SK-N-SH (cell line): ENCODE results near the gene ADCY9. TPM values are rescaled to one million over a fixed set of nuclear protein-coding genes. Genes with fewer than 3 reads are reported as not detected.

Experiments
- CTCF ChIA-PET: fragments of 300-600, 350-600 bp; formaldehyde crosslinking; extraction: SDS; loops from one replicate; lab custom pipeline; 2021; lab: Yijun Ruan, JAX
- POLR2A ChIA-PET: fragments of 350-600 bp; sonication (Branson Sonifier 250); formaldehyde crosslinking; extraction: SDS; loops from one replicate; lab custom pipeline; 2020; ENCODE audit warnings: antibody characterized with exemption, inconsistent platforms; lab: Yijun Ruan, JAX
- DNase-seq: peaks from one replicate; pipeline ENCODE4 v3.0.0; 2012
- H2AFZ ChIP-seq: fragments of 200-600 bp; sonication (generic); 2 replicates; pipeline ENCODE4 v1.8.1; 2016; ENCODE audit warnings: antibody characterized with exemption, mild to moderate bottlenecking, low read depth
- H3F3A ChIP-seq: fragments of 200-600 bp; sonication (generic); replicated peaks from 2 replicates; pipeline ENCODE3; 2016; ENCODE audit warnings: antibody characterized with exemption, mild to moderate bottlenecking; ENCODE audit not compliant: insufficient read depth
- H3K27ac ChIP-seq, 2 experiments: fragments of 200-500 bp in 1 of 2; fragments of 200-600 bp in 1 of 2; sonication (Bioruptor generic) in 1 of 2; sonication (generic), shearing (Covaris generic) in 1 of 2; 2 replicates each; pipeline versions ENCODE4 v1.5.1 to v1.6.1; 2014 to 2016; ENCODE audit warnings: low read depth in 2 of 2, inconsistent platforms in 1 of 2, low read length in 1 of 2, mild to moderate bottlenecking in 1 of 2, mixed read lengths in 1 of 2
- H3K27me3 ChIP-seq: fragments of 200-600 bp; sonication (generic), shearing (Covaris generic); 2 replicates; pipeline ENCODE4 v1.6.1; 2016; ENCODE audit warnings: mixed run types; ENCODE audit not compliant: insufficient read depth
- H3K36me3 ChIP-seq, 2 experiments: fragments of 200-500 bp in 1 of 2; fragments of 200-600 bp in 1 of 2; sonication (Bioruptor generic) in 1 of 2; sonication (generic) in 1 of 2; replicated peaks in 1 of 2; 2 replicates each; pipeline versions ENCODE3 to v1.5.1; 2014 to 2016; ENCODE audit warnings: low read length in 1 of 2, mild to moderate bottlenecking in 1 of 2; ENCODE audit not compliant: insufficient read depth in 2 of 2, control insufficient read depth in 1 of 2
- H3K4me1 ChIP-seq, 2 experiments: fragments of 200-500 bp in 1 of 2; fragments of 200-600 bp in 1 of 2; sonication (Bioruptor generic) in 1 of 2; sonication (generic), shearing (Covaris generic) in 1 of 2; 2 replicates each; pipeline versions ENCODE4 v1.5.1 to v1.6.1; 2014 to 2016; ENCODE audit warnings: low read depth in 1 of 2, low read length in 1 of 2, mixed run types in 1 of 2; ENCODE audit not compliant: insufficient read depth in 2 of 2, control insufficient read depth in 1 of 2
- H3K4me2 ChIP-seq: fragments of 200-600 bp; sonication (generic), shearing (Covaris generic); 2 replicates; pipeline ENCODE4 v1.6.1; 2017; ENCODE audit warnings: mixed run types
- H3K4me3 ChIP-seq, 2 experiments: fragments of 200-500 bp in 1 of 2; fragments of 200-600 bp in 1 of 2; sonication (Bioruptor generic) in 1 of 2; sonication (generic), shearing (Covaris generic) in 1 of 2; 2 replicates each; pipeline versions ENCODE4 v1.5.1 to v1.8.1; 2014 to 2016; ENCODE audit warnings: low read depth in 2 of 2, inconsistent platforms in 1 of 2, low read length in 1 of 2, mild to moderate bottlenecking in 1 of 2, mixed read lengths in 1 of 2, moderate library complexity in 1 of 2
- H3K79me2 ChIP-seq: fragments of 200-600 bp; sonication (generic); 2 replicates; pipeline ENCODE4 v1.8.1; 2017; ENCODE audit warnings: mild to moderate bottlenecking; ENCODE audit not compliant: insufficient read depth
- H3K9ac ChIP-seq: fragments of 200-600 bp; sonication (generic); 2 replicates; pipeline ENCODE4 v1.6.1; 2017; ENCODE audit warnings: mixed run types
- H3K9me2 ChIP-seq: fragments of 200-600 bp; sonication (generic); 2 replicates; pipeline ENCODE4 v1.6.1; 2017; ENCODE audit warnings: mixed run types
- H3K9me3 ChIP-seq: fragments of 200-600 bp; sonication (generic); 2 replicates; pipeline ENCODE4 v1.6.1; 2017; ENCODE audit warnings: mixed run types, mild to moderate bottlenecking, moderate library complexity
- H4K20me1 ChIP-seq: fragments of 200-600 bp; sonication (generic); 2 replicates; pipeline ENCODE4 v1.6.1; 2017; ENCODE audit warnings: mild to moderate bottlenecking, mixed run types; ENCODE audit not compliant: insufficient read depth
- CHD2 ChIP-seq: fragments of 150-350 bp; IDR thresholded peaks from 2 replicates; pipeline ENCODE4 v1.6.1; 2018; ENCODE audit warnings: low read length; ENCODE audit not compliant: partially characterized antibody
- FOSL2 ChIP-seq: IDR thresholded peaks from 2 replicates; pipeline ENCODE4 v1.4.0; 2012; ENCODE audit warnings: low read depth, mild to moderate bottlenecking, moderate library complexity, borderline replicate concordance
- FOXJ3 ChIP-seq: sonication (generic); formaldehyde crosslinking; IDR thresholded peaks from 2 replicates; pipeline ENCODE4 v1.5.1; 2020; ENCODE audit warnings: mild to moderate bottlenecking, missing genetic modification reagents
- GATA2 ChIP-seq: sonication (generic); formaldehyde crosslinking; IDR thresholded peaks from 2 replicates; pipeline ENCODE4 v1.5.0; 2020; ENCODE audit warnings: mild to moderate bottlenecking, missing genetic modification reagents
- NFIC ChIP-seq: IDR thresholded peaks from 2 replicates; pipeline ENCODE4 v1.4.0; 2012; ENCODE audit warnings: borderline replicate concordance
- TAF1 ChIP-seq: IDR thresholded peaks from 2 replicates; pipeline ENCODE4 v1.6.1; 2012; ENCODE audit warnings: low read depth, mild to moderate bottlenecking, low read length, moderate library complexity, borderline replicate concordance
- TCF12 ChIP-seq: IDR thresholded peaks from 2 replicates; pipeline ENCODE4 v1.4.0; 2012
- TEAD4 ChIP-seq: IDR thresholded peaks from 2 replicates; pipeline ENCODE4 v1.4.0; 2012; ENCODE audit warnings: mild to moderate bottlenecking, borderline replicate concordance; ENCODE audit not compliant: insufficient read depth
- polyA plus RNA-seq, 3 experiments: library from polyadenylated mRNA; depleted of rRNA; stranded (reverse); fragments of >200 nt; gene quantifications; 2 replicates each; pipeline ENCODE4 v1.2.3, GENCODE V29; 2012
- TF ChIP-seq, protein P1 (sequence below): IDR thresholded peaks from 2 replicates; pipeline ENCODE4 v1.4.0; 2012; ENCODE audit warnings: low read depth, borderline replicate concordance
- TF ChIP-seq, protein P2 (sequence below): IDR thresholded peaks from 2 replicates; pipeline ENCODE4 v1.6.1; 2012; ENCODE audit warnings: mild to moderate bottlenecking, low read depth, low read length, moderate library complexity

Gene ADCY9
- polyA plus RNA-seq, 1 of the 3 experiments (the other 2 are of a cell fraction), result 5.2 TPM

DNA sequence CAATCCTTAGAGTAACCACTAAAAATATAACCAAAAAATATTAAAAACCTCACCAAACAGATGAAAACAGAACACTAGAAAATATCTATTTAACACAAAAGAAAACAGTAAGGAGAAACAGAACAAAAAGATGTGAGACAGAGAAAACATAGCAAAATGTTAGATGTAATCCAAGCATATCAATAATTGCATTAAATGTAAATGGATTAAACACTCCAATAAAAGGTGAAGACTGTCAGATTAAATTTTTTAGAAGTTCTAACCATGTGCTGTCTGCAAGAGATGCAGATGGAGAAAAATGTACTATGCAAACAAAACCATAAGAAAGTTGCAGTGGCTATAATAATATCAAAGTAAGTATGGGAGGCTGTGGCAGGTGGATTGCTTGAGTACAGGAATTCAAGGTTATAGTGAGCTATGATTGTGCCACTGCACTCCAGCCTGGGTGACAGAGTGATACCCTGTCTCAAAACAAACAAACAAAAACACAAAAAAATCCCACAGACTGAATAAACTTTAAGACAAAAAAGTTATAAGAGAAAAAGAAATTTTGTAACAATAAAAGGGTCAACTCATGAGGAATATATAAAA, 53.9 kb downstream of the ADCY9 start:
- H3K4me1 ChIP-seq, result peaks cover 0 to 2% of the 10 kb centered on the region in 2 experiments; a peak in 1 of 4 replicates
- no peaks in the 10 kb centered on the region for H3K9me3 ChIP-seq
- no peaks in the 10 kb centered on the region for H3K36me3 ChIP-seq
- H3F3A ChIP-seq, result peaks cover 4% of the 10 kb centered on the region
- H3K27ac ChIP-seq, result no peak overlapping the region
- no peak overlapping the region for H3K4me2 ChIP-seq
- DNase-seq, result no peak
- no peaks in the 10 kb centered on the region for H3K27me3 ChIP-seq
- no peaks in the 10 kb centered on the region for H4K20me1 ChIP-seq
- no peaks in the 10 kb centered on the region for H3K9me2 ChIP-seq
- no peak overlapping the region for H3K4me3 ChIP-seq
- TF ChIP-seq TAF1, result no peak
- TF ChIP-seq TCF12, result no peak
- TF ChIP-seq, protein P1, sequence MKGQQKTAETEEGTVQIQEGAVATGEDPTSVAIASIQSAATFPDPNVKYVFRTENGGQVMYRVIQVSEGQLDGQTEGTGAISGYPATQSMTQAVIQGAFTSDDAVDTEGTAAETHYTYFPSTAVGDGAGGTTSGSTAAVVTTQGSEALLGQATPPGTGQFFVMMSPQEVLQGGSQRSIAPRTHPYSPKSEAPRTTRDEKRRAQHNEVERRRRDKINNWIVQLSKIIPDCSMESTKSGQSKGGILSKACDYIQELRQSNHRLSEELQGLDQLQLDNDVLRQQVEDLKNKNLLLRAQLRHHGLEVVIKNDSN, result no peak
- no peak for TF ChIP-seq FOXJ3 (CRISPR knock-in tag)
- no peak for TF ChIP-seq FOSL2
- no peak for TF ChIP-seq CHD2
- no peak for TF ChIP-seq GATA2 (CRISPR knock-in tag)
- H3K9ac ChIP-seq, result no peak overlapping the region
- ChIA-PET POLR2A (no interaction called here), CTCF (no interaction called here)
- H3K79me2 ChIP-seq, result no peaks in the 10 kb centered on the region
- no peak overlapping the region for H2AFZ ChIP-seq

DNA sequence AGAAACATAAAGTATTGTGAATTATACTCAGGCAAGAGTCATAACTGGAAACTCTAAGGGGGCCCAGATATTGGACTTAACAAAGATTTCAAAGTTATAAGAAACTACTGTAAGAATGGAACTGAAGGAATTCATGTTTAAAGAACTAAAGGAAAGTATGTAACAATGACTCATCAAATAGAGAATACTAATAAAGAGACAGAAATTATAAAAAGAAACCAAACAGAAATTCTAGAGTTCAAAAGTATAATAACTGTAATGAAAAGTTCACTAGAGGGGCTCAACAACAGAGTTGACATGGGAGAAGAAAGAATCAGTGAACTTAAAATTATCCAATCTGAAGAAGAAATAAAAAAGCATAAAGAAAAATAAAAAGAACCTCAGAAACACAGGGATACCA, 55.4 kb downstream of the ADCY9 start:
- Histone ChIP-seq H3K79me2 (no peaks in the 10 kb centered on the region), H3K9ac (no peak overlapping the region), H3K9me2 (no peaks in the 10 kb centered on the region), H3K9me3 (no peaks in the 10 kb centered on the region), H3K4me3 (no peak overlapping the region), H4K20me1 (no peaks in the 10 kb centered on the region), H3F3A (peaks cover 4% of the 10 kb centered on the region), H2AFZ (no peak overlapping the region), H3K27me3 (no peaks in the 10 kb centered on the region), H3K4me2 (no peak overlapping the region), H3K36me3 (no peaks in the 10 kb centered on the region), H3K4me1 (no peaks in the 10 kb centered on the region), H3K27ac (no peak overlapping the region)
- ChIA-PET POLR2A (interaction anchor here (0.7 kb wide), 1 partner anchor 442 kb away, joined by 4 read pairs; no protein-coding TSS in a partner anchor), CTCF (no interaction called here)
- TF ChIP-seq TEAD4 (no peak), NFIC (no peak)
- TF ChIP-seq, protein P2, sequence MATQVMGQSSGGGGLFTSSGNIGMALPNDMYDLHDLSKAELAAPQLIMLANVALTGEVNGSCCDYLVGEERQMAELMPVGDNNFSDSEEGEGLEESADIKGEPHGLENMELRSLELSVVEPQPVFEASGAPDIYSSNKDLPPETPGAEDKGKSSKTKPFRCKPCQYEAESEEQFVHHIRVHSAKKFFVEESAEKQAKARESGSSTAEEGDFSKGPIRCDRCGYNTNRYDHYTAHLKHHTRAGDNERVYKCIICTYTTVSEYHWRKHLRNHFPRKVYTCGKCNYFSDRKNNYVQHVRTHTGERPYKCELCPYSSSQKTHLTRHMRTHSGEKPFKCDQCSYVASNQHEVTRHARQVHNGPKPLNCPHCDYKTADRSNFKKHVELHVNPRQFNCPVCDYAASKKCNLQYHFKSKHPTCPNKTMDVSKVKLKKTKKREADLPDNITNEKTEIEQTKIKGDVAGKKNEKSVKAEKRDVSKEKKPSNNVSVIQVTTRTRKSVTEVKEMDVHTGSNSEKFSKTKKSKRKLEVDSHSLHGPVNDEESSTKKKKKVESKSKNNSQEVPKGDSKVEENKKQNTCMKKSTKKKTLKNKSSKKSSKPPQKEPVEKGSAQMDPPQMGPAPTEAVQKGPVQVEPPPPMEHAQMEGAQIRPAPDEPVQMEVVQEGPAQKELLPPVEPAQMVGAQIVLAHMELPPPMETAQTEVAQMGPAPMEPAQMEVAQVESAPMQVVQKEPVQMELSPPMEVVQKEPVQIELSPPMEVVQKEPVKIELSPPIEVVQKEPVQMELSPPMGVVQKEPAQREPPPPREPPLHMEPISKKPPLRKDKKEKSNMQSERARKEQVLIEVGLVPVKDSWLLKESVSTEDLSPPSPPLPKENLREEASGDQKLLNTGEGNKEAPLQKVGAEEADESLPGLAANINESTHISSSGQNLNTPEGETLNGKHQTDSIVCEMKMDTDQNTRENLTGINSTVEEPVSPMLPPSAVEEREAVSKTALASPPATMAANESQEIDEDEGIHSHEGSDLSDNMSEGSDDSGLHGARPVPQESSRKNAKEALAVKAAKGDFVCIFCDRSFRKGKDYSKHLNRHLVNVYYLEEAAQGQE, result no peak
- no peak for DNase-seq
